ENCODE results near the gene TMEM51. TPM values are rescaled to one million over a fixed set of nuclear protein-coding genes. Genes with fewer than 3 reads are reported as not detected.

Gene TMEM51
- total and polyA plus RNA-seq, 2 donors (not counting 1 experiment from before 2014, with no cell fraction given), result 0.06 to 0.30 TPM

DNA sequence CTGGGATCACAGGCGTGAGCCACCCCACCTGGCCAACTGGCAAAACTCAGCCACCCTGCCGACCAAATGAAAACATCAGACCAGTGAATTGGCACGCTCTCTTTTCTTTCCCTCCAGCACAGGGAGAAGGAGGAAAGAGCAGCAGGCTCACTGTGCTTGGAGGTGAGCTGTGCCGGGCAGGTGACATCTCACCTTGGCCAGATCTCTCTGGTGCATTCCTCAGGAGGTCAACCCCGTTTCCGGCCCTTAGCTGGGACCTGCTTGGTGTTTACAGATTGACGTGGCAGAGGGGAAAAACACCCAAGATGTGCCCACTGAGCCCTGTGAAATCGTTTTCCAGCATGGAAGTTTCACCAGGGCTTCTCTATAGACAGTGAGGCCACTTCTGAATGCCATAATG is 45.1 kb downstream of the TMEM51 start:
- intact Hi-C loops (cut with micrococcal nuclease), result no loop called here
- no peaks in the 10 kb centered on the region for H3K36me3 ChIP-seq (replicated peaks in 1 of 2; ENCODE audit: control extremely low read depth in 1 of 2, control insufficient read depth in 1 of 2, extremely low read depth in 1 of 2, insufficient read depth in 2 of 2, low read length in 1 of 2)
- DNase-seq (no peak), ATAC-seq (ENCODE audit: low read depth) (no peak)
- H3K4me3 ChIP-seq (ENCODE audit: control extremely low read depth in 1 of 5, extremely low read depth in 1 of 5, insufficient read depth in 1 of 5, low read depth in 2 of 5, low read length in 4 of 5), result no peak overlapping the region
- Mint-ChIP-seq H3K4me1 (no peaks in the 10 kb centered on the region), H3K4me3 (no peak overlapping the region), H3K9me3 (ENCODE audit: insufficient read depth) (no peaks in the 10 kb centered on the region), H3K27ac (no peak overlapping the region), H3K27me3 (peaks cover 21% of the 10 kb centered on the region)
- ChIA-PET CTCF (no interaction called here), POLR2A (no interaction called here)
- no peak overlapping the region for H3K9ac ChIP-seq (ENCODE audit: low read length)
- WGBS (ENCODE audit: insufficient coverage), result 87% methylated on average over 7 of the region's 8 CpGs
- H3K9me3 ChIP-seq (ENCODE audit: control extremely low read depth in 1 of 3, control insufficient read depth in 2 of 3, insufficient read depth in 1 of 3, low read length in 2 of 3), result no peaks in the 10 kb centered on the region
- no peaks in the 10 kb centered on the region for H3K4me1 ChIP-seq (ENCODE audit: control insufficient read depth in 2 of 2, insufficient read depth in 2 of 2, low read length in 2 of 2)
- no peaks in the 10 kb centered on the region for H3K79me2 ChIP-seq (ENCODE audit: control insufficient read depth, insufficient read depth, low read length)
- H3K4me2 ChIP-seq (replicated peaks; ENCODE audit: low read depth, low read length, poor library complexity, severe bottlenecking), result no peak overlapping the region
- H2AFZ ChIP-seq (ENCODE audit: insufficient read depth, low read depth, low read length, poor library complexity, severe bottlenecking), result no peak overlapping the region
- H4K20me1 ChIP-seq (ENCODE audit: control insufficient read depth, insufficient read depth, low read length, poor library complexity, severe bottlenecking), result no peaks in the 10 kb centered on the region
- no peaks in the 10 kb centered on the region for H3K27me3 ChIP-seq (replicated peaks in 1 of 4; ENCODE audit: control extremely low read depth in 1 of 4, control insufficient read depth in 3 of 4, insufficient read depth in 4 of 4, low read length in 3 of 4)
- no peak for TF ChIP-seq EZH2 (IDR thresholded peaks at IDR 0.05; ENCODE audit: borderline replicate concordance, insufficient read depth, low read depth, low read length, poor library complexity, severe bottlenecking)
- TF ChIP-seq, protein P1, sequence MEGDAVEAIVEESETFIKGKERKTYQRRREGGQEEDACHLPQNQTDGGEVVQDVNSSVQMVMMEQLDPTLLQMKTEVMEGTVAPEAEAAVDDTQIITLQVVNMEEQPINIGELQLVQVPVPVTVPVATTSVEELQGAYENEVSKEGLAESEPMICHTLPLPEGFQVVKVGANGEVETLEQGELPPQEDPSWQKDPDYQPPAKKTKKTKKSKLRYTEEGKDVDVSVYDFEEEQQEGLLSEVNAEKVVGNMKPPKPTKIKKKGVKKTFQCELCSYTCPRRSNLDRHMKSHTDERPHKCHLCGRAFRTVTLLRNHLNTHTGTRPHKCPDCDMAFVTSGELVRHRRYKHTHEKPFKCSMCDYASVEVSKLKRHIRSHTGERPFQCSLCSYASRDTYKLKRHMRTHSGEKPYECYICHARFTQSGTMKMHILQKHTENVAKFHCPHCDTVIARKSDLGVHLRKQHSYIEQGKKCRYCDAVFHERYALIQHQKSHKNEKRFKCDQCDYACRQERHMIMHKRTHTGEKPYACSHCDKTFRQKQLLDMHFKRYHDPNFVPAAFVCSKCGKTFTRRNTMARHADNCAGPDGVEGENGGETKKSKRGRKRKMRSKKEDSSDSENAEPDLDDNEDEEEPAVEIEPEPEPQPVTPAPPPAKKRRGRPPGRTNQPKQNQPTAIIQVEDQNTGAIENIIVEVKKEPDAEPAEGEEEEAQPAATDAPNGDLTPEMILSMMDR (IDR thresholded peaks at IDR 0.05), result no peak
- no peak overlapping the region for H3K27ac ChIP-seq (ENCODE audit: low read length in 2 of 2)

GRCh38 chr1:15201221-15201620 is 47.7 kb downstream of the TMEM51 start:
- intact Hi-C loops (cut with micrococcal nuclease), result no loop called here
- Histone ChIP-seq H3K36me3 (replicated peaks in 1 of 2; ENCODE audit: control extremely low read depth in 1 of 2, control insufficient read depth in 1 of 2, extremely low read depth in 1 of 2, insufficient read depth in 2 of 2, low read length in 1 of 2) (no peaks in the 10 kb centered on the region), H3K4me2 (replicated peaks; ENCODE audit: low read depth, low read length, poor library complexity, severe bottlenecking) (no peak overlapping the region), H3K27ac (ENCODE audit: low read length in 2 of 2) (no peak overlapping the region), H3K9ac (ENCODE audit: low read length) (no peak overlapping the region), H2AFZ (ENCODE audit: insufficient read depth, low read depth, low read length, poor library complexity, severe bottlenecking) (no peak overlapping the region), H3K9me3 (ENCODE audit: control extremely low read depth in 1 of 3, control insufficient read depth in 2 of 3, insufficient read depth in 1 of 3, low read length in 2 of 3) (no peaks in the 10 kb centered on the region), H4K20me1 (ENCODE audit: control insufficient read depth, insufficient read depth, low read length, poor library complexity, severe bottlenecking) (no peaks in the 10 kb centered on the region), H3K4me3 (ENCODE audit: control extremely low read depth in 1 of 5, extremely low read depth in 1 of 5, insufficient read depth in 1 of 5, low read depth in 2 of 5, low read length in 4 of 5) (no peak overlapping the region), H3K27me3 (replicated peaks in 1 of 4; ENCODE audit: control extremely low read depth in 1 of 4, control insufficient read depth in 3 of 4, insufficient read depth in 4 of 4, low read length in 3 of 4) (no peaks in the 10 kb centered on the region), H3K79me2 (ENCODE audit: control insufficient read depth, insufficient read depth, low read length) (no peaks in the 10 kb centered on the region), H3K4me1 (ENCODE audit: control insufficient read depth in 2 of 2, insufficient read depth in 2 of 2, low read length in 2 of 2) (no peaks in the 10 kb centered on the region)
- H3K27me3 Mint-ChIP-seq, result peaks cover 15% of the 10 kb centered on the region
- H3K9me3 Mint-ChIP-seq (ENCODE audit: insufficient read depth), result no peaks in the 10 kb centered on the region
- ChIA-PET CTCF (no interaction called here), POLR2A (no interaction called here)
- DNase-seq (no peak), ATAC-seq (ENCODE audit: low read depth) (no peak)
- TF ChIP-seq, protein P1 (IDR thresholded peaks at IDR 0.05), result no peak
- TF ChIP-seq EZH2 (IDR thresholded peaks at IDR 0.05; ENCODE audit: borderline replicate concordance, insufficient read depth, low read depth, low read length, poor library complexity, severe bottlenecking), result no peak
- H3K4me1 Mint-ChIP-seq, result no peaks in the 10 kb centered on the region
- H3K4me3 Mint-ChIP-seq, result no peak overlapping the region
- WGBS (ENCODE audit: insufficient coverage), result 54% methylated on average over 2 of the region's 4 CpGs
- no peak overlapping the region for H3K27ac Mint-ChIP-seq
